ENCODE measurements around the gene HNRNPH2. TPM values are rescaled to one million over a fixed set of nuclear protein-coding genes. Genes with fewer than 3 reads are reported as not detected.

Gene HNRNPH2, protein sequence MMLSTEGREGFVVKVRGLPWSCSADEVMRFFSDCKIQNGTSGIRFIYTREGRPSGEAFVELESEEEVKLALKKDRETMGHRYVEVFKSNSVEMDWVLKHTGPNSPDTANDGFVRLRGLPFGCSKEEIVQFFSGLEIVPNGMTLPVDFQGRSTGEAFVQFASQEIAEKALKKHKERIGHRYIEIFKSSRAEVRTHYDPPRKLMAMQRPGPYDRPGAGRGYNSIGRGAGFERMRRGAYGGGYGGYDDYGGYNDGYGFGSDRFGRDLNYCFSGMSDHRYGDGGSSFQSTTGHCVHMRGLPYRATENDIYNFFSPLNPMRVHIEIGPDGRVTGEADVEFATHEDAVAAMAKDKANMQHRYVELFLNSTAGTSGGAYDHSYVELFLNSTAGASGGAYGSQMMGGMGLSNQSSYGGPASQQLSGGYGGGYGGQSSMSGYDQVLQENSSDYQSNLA
- 68.6 TPM for total RNA-seq

DNA sequence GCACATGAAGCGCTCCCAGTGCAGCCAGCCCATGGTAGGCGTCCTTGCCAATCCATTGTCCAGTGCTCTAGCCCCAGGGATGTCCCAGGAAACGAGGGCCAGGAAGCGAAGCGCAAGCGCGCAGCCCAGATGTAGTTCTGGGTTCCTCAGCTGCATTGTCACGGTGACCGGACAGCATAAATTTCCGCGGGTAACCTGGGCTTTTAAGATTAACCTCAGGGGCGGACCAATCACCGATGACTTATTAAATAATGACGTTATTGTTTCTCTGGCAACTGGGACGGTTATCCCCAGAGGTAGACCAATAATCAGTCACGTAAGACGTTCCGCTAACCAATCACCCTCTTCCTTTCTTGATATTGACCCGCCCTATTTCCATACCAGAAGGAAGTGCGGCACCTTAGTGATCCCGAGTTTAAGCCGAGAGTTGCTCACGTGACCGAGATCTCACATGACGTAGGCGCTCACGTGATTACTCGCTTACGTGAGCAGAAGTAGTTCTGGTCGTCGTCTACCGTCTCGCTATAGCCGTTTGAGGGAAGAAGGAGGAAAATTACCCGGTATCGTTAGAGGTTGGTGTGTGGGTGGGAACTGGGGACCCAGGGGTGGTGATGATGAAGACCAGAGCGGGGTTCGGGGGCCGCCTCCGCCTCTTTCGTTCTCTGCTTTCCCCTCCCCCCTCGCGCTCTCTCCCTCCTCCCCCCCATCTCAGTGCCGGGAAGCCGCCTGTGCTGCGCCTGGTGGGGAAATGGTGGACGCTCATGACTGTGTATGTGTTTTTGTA is at the start of gene HNRNPH2, which contains the start of gene GLA:
Gene HNRNPH2 (plus strand): TSS at position 475 of the 784 bp plus-strand sequence. CDS start 3,767 bp downstream, outside the sequence.
Gene GLA (minus strand): TSS at position 178 of the 784 bp plus-strand sequence. CDS start 22 bp downstream, at position 156.
- peak; percentile 97 for DNase-seq

DNA sequence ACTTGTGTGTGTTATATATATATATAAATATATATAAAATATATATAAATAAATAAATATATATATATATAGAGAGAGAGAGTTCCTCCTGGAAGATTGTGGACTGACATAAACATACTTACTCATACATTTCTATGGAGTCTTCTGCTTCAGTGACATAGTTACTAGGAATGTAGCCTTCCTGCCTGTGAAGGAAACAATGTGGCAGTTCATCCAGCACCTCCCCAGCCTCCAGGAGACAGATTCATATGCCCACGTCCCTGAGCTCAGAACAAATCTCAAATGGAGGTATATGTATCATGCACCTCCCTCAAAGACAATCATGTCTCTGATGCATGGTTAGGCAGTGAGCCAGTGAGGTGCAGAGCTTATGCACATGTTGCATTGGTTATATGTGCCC is 48.1 kb upstream of the HNRNPH2 start:
- no peak for DNase-seq

DNA sequence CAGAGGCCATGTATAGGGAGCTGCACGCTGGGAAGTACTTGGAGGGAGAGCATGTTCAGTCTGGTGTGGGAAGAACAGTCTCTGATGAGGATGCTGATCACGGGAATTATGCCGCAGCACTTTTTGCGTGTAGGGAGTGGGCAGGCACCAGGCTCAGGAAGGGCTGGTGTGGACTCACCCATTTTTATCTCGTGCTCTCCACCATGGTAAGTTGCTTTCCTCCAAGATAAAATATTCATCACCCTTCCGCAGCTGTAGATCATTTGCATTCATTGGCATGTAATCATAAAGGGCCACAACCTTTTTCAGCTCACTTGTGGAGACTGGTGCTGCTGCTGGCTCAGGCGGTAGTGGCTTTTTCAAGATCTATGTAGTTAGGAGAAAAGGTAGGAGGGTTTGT is 47.6 kb upstream of the HNRNPH2 start:
- DNase-seq = no peak

DNA sequence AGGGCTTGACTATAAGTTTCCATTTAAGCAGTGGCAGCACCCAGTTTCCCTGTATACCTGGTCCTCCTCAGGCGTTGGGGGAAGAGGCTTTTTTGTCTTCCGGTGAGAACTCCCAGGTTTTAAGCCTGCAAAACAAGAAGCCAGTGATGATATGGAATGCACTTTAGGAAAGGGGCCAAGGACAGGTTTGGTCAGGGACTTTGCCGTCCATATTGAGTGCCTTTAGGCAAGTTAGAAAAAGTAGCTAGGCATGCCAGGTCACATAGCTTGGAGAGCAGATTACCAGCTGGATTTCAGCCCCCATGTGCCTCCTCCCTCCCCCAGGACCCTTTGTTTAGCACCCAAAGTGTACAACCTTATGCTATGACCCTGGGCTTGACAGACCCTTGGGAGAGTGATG is 45.9 kb upstream of the HNRNPH2 start:
- no peak for DNase-seq

DNA sequence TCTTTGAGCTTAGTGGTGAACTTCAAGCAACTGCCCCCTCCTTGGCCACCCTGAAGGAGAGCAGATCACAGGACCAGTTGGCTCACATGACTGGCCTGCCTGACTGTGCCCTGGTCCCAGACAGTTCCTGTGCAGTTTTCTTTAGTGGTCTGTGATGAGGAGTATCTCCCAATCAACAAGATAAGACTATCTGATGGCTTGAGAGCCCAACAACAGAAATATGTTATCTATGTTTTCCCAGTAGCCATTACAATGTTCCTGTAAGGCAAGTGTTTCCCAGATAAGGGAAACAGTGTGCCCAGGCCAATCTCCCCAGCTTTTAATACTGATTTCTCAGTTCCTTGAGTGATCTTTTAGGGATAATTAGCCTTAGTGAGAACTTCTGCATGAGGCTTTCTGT is 45.3 kb upstream of the HNRNPH2 start:
- DNase-seq = no peak

- no peak for DNase-seq
These were observed 42.7 kb upstream of the HNRNPH2 start for GRCh38 chrX:101365301-101365795.

- no peak for DNase-seq
These were observed 39.2 kb upstream of the HNRNPH2 start for GRCh38 chrX:101368800-101369199.

- DNase-seq = no peak
These were observed 38.3 kb upstream of the HNRNPH2 start for GRCh38 chrX:101369687-101370086.

DNA sequence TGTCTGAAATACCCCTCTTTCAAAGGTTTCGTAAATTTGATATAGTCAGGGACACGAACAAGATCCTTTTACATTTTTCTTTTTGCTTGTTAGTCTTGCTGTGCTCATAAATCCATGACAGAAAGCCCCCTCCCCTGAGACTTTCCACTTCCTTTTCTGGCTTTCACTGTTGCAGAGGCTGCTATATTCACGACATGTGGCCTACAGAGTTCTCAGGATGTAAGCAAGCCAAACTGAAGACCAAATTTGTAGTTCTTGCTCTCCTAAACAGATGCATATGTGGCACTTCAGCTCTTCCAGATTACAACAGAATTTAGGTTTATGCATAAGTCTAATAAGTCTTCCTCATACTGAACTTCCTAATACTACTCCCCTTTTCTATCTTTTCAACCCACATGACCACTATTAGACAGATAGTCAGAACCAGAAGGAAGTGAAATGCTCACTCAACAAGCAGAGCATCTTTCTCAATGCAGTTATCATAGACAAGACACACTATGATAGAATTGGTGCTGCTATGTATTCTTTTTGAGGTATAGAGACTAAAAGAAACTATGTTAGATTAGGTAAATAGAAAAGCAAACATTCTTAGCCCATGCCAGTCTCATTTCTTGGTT is 37.0 kb upstream of the HNRNPH2 start:
- peak; percentile 69 for DNase-seq

DNA sequence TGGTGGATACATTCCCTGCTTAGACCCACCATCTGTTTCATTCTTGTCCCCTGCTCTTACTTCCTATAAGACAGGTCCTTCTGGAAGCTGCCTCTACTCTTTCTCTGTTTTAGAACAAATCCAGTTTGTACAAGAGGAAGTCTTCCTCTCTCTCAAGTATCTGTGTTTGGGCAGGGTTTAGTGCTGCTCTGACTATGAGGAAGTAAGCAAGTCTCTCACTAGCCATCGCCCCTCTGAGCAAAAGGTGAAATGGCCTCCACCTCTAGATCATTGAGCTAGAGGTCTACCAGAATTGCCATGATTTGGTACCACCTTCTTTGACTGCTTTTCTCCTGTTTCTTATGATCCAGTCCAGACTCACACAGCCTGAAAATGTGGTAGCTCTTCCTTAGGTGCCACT is 30.5 kb upstream of the HNRNPH2 start:
- DNase-seq = no peak

- no peak for DNase-seq
These were observed 24.3 kb upstream of the HNRNPH2 start for GRCh38 chrX:101383679-101384205.

GRCh38 chrX:101385026-101385684 is 22.9 kb upstream of the HNRNPH2 start:
- DNase-seq = no peak

DNA sequence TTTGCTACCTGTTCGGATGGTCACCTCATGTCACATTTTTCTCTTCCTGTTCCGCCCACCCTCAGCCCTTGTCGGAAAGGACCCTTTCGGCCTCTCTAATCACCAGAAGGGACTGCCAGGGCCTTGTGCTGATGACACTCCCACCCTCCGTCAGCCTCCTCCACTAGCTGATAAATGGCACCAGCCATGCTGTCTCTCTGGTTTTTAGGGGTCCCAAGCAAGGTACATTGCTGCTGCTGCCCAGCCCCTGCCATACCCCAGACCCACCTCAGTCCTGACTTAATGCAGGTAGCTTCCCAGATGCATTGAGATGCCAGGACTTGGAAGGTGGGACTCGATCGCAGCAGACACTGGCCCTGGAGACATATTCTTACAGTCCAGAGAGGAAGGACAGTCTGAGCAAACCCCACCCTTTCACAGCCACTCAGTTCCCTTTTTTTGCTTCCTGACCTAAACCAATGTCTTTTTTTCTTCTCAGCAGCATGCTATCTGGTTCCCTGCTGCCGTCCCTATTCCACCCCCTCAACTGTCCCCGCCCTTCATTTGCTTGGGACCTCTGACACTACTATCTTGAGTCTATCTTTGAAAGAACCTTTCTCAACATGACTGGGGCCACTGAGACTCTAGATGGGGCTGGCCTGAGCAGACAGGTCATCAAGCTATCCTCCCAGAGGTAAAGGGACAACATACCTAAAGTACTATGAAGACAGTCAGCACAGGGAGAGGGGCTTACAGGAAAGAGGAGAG is 22.1 kb upstream of the HNRNPH2 start, which contains the start of gene BTK:
Gene BTK (minus strand): TSS at position 397 of the 747 bp plus-strand sequence. CDS start 10,907 bp downstream, outside the sequence.
- DNase-seq = no peak

DNA sequence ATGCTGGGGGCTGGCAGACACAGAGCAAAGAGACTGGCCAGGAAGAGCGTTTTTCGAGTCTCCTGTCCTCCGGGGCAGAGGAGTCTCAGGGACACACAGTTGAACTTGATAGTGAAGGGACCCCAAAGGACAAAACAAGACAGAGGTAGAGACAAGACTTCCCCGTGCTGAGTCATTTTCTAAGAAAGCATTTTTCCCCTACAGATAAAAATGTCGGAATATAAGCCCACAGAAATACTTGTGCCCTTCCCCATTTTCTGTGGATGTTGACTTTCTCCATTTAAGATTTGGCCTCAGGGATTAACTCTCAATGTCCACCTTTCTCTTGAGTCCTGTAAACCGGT is 21.5 kb upstream of the HNRNPH2 start:
- DNase-seq = no peak

DNA sequence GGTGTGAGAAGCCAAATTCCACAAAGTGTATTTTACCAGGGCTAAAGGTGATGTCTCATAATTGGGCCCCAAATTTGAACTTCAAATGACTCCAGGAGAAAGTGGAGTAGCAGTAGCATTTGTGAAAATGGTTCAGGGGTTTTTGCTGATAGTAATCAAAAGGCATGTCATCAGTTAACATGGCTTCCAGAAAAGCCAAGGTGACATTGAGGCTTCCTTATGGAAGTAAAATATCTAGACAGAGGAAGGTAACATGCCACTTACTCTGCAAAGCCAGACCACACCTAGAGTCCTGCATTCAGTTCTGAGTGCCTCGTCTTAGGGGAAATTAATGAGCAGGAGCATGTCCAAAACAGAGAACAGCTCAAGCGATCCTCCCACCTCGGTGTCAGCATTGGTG is 19.4 kb upstream of the HNRNPH2 start:
- no peak for DNase-seq

DNA sequence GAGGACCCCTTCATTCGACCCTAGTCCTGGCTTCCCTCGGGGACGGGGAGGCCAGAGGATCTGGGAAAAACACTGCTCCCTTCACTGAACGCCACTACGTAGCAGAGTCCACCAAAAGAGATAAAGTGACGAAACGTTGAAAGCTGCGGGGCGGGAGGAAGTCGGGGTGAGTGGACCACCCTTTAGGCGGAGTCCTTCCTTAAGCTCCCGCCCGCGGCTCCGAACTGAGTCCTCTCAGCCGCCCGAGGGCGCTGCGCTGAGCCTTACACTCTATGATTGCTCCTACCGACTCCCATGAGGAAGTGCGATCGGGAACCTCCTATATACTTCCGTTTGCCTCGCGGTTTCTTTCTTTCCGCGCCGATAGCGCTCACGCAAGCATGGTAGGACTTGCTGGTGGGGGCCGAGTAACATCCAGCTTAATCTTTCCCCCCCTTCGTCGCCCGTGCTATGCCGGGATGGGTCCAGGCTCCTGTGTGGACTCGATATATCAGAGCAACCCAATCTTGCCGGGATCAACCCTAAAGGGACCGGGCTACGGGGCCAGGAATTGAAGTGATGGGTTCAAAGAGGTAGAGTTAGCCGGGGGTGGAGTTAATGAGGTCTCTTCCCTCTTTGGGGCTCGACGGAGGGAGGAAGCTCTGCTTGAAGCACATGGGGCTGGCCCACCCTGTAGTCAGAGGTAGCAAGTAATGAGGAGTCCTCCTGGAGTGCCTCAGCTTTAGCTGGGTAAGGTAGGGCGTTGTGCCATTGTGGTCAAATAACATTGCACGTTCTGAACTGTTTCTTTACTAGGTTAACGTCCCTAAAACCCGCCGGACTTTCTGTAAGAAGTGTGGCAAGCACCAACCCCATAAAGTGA is 17.1 kb upstream of the HNRNPH2 start, which contains the start of gene RPL36A:
Gene RPL36A (plus strand): TSS at position 348 of the 862 bp plus-strand sequence. CDS start 33 bp downstream, at position 381.
- peak; percentile 85 for DNase-seq

- DNase-seq = no peak
These were observed 16.2 kb upstream of the HNRNPH2 start for GRCh38 chrX:101391831-101392230.

- no peak for DNase-seq
These were observed 14.3 kb upstream of the HNRNPH2 start for GRCh38 chrX:101393530-101394305.

DNA sequence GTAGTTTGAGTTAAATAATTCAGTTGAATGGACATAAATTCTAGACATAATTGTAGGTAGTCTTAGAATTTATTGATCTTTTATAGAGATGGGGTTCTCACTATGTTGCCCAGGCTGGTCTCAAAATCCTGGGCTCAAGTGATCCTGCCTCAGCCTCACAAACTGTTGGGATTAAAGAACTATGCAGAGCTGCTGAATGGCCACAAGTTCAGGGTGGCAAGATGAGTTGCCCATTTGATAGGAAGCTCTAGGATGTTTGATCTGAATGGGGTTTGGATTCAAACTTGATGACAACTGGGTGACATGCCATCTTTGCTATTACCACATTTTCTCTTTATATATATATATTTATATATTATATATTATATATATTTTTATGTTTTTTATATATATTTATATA is 13.7 kb upstream of the HNRNPH2 start:
- no peak for DNase-seq

All from skin of body (tissue), 2 donors.